Measurements from ENCODE around the gene CDH5.
"Not testable (repeated sequence)": the region's sequence is repeated elsewhere in the genome, so short reads cannot be mapped to it uniquely, and the experiment has no call there.

The CDH5 gene

DNA sequence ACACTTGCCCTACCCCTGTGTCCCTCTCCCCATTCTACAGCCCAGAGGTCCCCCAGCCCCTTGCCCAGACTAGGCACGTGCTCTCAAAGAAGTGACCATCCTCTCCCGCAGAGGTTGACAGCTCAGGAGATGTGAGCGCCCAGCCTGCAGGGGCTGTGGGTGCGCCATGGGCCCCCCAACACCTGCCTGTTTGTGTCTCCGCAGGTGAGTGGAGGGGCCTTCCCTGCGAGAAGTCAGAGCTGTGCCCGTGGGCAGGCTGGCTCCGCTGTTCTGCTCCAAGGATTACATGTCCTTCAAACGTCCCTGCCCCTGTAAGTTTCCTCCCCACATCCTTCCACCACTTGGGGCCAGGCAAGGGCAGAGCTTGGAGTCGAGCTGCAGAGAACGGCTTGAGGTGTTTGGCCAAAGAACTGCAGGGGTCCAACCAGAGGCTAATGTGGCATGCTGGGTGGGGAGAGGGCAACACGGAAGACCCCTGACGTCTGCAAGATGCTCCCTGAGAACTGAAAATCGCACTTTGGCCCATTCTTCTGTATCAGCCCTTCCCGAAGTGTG is 71.0 kb downstream of the CDH5 start:
- DNase-seq (ENCODE audit: low spot score), result no peak

DNA sequence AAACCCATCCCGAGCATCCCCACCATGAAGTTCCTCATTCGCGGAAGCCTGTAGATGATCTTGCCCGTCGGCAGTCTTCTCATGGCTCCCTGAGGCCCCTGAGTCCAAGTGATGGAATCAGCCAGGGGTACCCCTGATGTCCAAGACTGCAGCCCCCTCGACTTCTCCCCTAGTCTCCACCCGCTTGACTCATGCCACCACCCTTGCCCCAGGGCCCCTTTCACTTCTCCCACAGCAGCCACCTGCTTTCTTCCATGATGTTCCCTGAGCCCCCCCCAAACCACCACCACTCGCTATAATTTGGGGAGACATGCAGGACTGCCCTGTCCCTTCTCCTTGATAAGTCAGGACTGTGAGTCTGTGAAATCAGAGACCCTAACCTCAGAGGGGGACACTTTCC is 72.0 kb downstream of the CDH5 start:
- DNase-seq (ENCODE audit: low spot score), result no peak

DNA sequence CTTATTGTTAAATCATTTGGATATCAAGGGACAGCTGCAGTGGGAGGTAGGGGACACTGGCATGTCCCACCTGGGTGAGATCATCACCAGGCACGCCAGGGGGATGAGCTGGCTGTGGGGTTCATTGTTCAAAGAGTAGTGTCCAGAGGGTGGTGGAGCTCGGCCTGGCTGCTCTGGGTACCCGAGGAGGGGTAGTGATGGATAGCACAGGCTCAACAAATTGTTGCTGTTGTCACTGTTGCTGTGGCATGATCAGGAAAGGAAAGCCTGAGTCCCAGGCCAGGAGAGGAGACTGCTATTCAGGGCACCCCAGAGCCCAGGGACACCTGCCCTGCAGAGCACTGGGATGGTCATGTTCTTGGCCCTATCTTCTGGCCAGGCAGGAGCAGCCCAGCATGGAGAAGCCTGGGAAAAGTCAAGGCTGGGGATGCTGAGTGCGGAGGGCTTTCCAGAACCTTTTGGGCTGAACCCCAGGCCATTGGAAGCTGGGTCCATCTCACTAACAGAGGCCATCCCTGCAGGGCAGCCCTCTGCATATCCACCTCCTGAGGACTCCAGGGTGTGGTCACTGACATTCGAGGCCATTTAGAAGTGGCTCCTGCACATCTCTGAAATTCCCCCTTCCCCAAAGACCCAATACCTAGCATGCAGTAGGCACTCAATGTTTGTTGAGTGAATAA is 72.7 kb downstream of the CDH5 start:
- no peak for DNase-seq (ENCODE audit: low spot score)

DNA sequence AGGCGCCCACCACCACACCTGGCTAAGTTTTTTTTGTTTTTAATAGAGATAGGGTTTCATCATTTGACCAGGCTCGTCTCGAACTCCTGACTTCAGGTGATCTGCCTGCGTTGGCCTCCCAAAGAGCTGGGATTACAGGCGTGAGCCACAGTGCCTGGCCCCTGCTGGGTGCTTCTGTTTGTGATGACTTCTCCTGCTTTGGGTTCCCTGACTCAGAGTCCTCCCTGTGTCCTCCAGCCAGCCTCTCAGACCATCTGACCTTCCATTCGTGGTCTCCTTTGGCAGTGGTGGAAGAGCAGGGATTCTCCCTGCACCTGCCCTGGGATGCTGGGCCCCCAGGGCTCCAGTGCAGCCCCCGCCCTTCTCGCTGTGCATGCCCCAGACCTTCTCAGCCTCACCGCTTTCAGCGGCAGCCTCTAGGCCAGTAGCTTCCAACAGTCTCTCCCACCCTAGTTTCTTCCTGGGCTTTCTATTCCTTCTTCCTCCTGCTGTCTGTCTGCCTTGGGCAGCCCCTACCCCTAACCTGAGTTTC is 73.8 kb downstream of the CDH5 start:
- no peak for DNase-seq (ENCODE audit: low spot score)

DNA sequence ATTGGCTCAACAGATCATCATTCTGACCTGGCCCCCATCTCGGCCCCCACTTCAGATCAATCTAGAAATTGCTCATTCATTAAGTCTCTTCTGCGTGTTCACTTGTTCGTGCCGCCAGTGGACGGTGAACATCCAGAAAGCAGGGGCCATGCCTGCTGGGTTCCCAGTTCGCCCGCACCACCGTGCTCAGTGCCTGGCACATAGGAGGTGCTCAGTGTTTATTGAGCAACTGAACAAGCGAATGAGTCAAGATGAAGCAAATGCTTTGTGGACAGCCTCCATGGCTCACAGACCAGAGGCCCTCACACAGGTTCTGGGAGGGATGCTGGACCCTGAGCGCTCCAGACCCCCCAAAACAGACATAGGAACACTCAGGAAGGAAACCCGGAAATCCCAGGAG is 74.5 kb downstream of the CDH5 start:
- no peak for DNase-seq (ENCODE audit: low spot score)

DNA sequence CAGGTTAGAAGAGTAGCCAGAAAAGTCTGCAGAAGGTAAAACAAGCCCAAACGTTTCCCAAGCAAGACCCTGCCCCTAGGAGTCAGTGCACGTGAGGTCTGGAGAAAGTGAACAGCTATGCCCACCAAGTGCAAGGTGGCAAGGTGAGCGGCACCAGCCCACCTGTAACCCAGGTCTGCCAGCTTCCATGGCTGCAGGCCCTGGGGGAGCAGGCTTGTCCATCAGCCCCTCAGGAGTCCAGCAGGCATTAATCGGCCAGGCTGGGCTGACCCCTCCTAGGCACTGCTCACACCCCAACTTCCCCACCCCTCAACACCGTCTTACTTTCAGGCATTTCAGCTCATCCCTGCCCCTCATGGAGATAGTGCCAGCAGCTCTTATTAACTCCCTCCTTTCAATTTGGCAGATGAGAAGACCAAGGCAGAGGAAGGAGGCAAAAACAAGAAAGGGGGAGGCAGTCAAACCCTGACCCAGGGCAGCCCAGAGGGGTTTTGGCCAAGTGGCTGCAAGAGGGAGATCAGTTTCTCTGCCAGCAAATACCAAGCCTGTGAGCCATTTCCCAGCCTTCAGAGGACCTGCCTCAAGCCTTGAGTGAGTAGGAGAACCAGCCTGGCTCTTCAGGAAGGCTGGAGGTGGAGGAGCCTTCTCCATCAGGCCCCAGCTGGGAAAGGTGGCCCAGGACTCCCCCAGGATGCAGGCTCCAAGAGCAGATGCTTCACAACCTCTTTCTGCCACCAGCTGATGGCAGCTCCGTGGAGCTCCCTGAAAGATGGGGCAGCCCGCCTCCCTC is 75.3 kb downstream of the CDH5 start:
- no peak for DNase-seq (ENCODE audit: low spot score)

DNA sequence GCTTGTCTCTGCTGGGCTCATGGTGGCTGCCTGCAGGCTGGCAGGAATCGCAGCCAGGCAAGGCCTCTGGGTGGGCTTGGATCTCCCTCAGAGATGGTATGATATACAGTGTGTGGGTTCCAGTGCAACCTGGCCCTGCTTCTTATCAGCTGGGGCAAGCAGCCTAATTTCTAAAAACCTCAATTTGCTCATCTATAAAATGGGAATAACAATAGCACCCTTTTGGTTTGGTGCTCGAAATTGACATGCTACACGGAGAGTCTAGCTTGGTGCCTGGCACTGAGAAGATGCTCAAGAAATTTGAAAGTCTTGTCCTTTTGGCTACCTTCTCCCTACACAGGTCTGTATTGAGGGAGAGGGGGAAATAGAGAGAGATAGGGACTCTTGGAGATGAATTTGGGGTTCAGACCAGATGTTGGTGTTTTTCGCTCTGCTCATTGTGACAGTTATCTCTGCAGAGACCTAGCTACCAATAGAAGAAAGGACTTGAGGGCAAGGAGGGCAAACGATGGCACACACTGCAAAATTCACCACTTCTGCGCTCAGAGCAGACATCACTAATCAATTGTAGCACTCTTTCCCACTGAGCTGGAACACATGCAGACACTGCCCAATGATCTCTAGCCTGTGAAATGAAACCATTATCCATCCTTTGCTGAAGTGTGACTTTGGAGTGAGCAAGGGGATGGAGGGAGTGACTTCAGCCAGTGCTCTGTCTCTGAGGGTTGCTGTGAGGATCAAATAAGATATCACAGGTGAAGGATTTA is 76.2 kb downstream of the CDH5 start:
- no peak for DNase-seq (ENCODE audit: low spot score)

DNA sequence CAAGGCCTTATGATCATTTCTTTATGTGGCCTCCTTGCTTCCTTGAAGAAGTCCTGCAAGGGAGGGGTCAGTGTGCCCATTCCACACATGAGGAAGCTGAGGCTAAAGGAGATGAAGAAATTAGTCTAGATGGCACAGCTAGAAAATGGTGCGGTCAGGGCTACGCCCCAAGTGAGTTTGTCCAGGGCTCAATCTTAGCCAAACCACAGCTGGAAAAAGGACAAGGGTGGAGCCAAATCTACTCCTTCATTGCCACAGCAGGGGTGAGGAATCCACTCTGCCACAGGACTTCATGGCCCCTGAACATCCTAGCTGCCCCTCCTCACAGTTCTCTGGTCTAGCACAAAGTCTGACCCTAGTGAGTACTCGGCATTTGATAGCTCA is 76.8 kb downstream of the CDH5 start:
- no peak for DNase-seq (ENCODE audit: low spot score)

DNA sequence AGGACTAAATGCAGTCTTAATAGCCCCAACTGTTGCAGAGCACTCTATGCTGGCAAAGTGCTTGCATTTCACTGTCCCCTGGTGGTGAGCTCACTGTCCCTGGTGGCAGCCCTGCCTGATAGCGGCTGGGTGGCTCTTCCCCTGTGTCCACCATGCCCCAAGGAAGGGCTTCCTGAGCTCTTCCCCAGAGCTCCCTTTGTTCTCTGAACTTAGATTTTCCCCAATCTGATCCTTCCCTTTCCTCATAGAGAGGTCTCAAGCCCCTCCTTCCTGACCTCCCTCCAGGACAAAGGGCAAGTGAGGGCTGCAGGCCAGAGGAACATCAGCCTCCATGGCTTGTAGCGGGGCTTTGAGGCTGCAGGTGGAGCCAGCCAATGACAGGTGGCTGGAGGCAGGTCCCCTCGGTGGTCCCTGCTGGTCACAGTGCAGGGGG is 77.6 kb downstream of the CDH5 start:
- no peak for DNase-seq (ENCODE audit: low spot score)

DNA sequence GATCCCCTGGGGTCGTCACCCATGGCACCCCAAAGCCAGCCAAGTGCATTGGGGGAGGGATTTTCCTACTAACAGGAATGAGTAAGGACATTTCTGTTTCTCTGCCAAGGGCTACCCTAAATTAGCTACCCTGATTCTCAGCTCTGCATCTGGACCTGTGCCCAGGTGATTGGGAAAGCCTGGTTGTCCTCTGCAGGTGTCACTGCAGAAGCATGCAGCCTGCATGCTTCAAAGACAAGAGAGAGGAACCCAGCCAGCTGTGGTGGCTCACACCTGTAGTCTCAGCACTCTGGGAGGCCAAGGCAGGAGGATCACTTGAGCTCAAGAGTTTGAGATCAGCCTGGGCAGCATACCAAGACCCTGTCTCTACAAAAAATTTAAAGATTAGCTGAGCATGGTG is 80.2 kb downstream of the CDH5 start:
- no peak for DNase-seq (ENCODE audit: low spot score)

DNA sequence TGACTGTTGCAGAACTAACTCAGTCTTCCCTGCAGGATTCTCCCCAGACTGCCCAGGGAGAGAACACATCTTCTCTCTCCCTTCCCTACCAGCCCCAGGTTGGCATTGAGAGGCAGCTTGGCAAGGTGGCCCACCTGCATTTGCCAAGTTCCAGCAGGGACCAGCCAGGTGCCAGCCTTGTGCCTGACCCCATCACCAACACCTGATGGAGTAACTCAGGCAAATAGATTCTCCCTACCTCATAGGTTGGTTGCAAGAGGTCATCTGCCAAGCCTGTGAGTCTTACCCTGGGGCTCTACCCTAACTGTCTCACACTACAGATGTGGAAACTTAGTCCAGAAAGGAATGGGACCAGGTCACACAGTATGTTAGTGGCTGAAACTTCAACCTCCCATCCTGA is 81.0 kb downstream of the CDH5 start:
- DNase-seq (ENCODE audit: low spot score), result no peak

DNA sequence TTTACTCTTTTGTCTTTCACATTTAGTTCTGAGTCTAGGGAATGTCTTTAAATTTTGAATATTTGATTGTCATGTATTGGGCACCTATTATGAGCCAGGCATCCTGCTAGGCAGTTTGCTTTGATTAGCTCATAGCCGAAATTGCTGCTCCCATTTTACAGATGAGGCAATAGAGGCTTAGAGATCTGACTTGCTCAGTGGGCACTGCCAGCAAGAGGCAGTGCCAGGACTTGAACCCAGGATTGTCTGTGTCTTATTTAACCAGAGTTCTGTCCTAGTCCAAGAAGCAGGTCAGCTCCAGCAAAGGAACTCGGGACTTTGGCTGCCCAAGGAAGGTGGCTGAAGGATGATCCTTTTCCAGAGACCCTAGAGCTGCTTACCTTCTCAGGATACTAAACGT is 85.1 kb downstream of the CDH5 start:
- DNase-seq (ENCODE audit: low spot score), result no peak

DNA sequence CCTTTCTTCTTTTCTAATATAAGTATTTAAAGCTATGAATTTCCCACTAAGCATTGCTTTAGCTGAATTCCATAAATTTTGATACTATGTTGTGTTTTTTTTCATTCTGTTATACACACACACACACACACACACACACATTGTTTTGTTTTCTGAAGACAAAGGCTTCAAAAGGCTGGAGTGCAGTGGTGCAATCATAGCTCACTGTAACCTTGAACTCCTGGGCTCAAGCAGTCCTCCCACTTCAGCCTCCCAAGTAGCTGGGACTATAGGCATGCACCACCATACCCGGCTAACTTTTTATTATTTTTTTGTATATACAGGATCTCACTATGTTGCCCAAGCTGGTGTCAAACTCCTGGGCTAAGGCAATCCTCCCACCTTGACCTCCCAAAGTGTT is 86.7 kb downstream of the CDH5 start:
- not testable (repeated sequence) for DNase-seq (ENCODE audit: low spot score)

Measured in putamen (tissue), 1 donor.